Gastroesophageal sphincter (tissue), 4 donors: ENCODE data around the gene CNTLN. TPM values are rescaled to one million over a fixed set of nuclear protein-coding genes. Genes with fewer than 3 reads are reported as not detected.

Experiments used
- ATAC-seq: fragments of 150-250 bp; one replicate; pipeline ENCODE4 v1.9.1; 2016; ENCODE audit warnings: mild to moderate bottlenecking, moderate library complexity
- H3K27ac ChIP-seq, 4 donors: fragments of 200-600 bp; sonication (generic) in 3 of 4; 1 replicate in 3 of 4; 2 replicates in 1 of 4; pipeline ENCODE4 v1.5.1; 2016 to 2019
- H3K27me3 ChIP-seq: fragments of 200-600 bp; sonication (generic); one replicate; pipeline ENCODE4 v1.5.1; 2019
- H3K36me3 ChIP-seq, 2 donors: fragments of 200-600 bp; sonication (generic); one replicate each; pipeline ENCODE4 v1.5.1; 2019; ENCODE audit warnings: control low read depth in 1 of 2
- H3K4me1 ChIP-seq, 3 donors: fragments of 200-600 bp; sonication (generic); 1 replicate in 2 of 3; 2 replicates in 1 of 3; pipeline ENCODE4 v1.5.1; 2016 to 2019; ENCODE audit warnings: control low read depth in 2 of 3
- H3K4me3 ChIP-seq, 2 donors: fragments of 200-600 bp; sonication (generic); one replicate each; pipeline ENCODE4 v1.5.1; 2019; ENCODE audit warnings: mild to moderate bottlenecking in 1 of 2, moderate library complexity in 1 of 2
- H3K9me3 ChIP-seq, 3 donors: fragments of 200-600 bp; sonication (generic); one replicate each; pipeline ENCODE4 v1.5.1; 2017 to 2019; ENCODE audit warnings: control low read depth in 2 of 3
- EP300 ChIP-seq: sonication (generic); formaldehyde crosslinking; IDR thresholded peaks from one replicate; pipeline ENCODE4 v1.6.1; 2017; ENCODE audit warnings: antibody characterized with exemption, mild to moderate bottlenecking
- POLR2A ChIP-seq, 2 donors: fragments of 450-650 bp; IDR thresholded peaks; one replicate each; pipeline ENCODE4 v1.6.1; 2017; ENCODE audit warnings: antibody characterized with exemption in 2 of 2, mild to moderate bottlenecking in 2 of 2, moderate library complexity in 1 of 2
- POLR2AphosphoS5 ChIP-seq: sonication (generic); formaldehyde crosslinking; IDR thresholded peaks from one replicate; pipeline ENCODE4 v1.6.1; 2017; ENCODE audit warnings: antibody characterized with exemption
- WGBS, 2 donors: methylation state at CpG; one replicate each; pipeline ENCODE4 v1.1.5; 2018; ENCODE audit warnings: low coverage in 1 of 2; 5-methylcytosine and 5-hydroxymethylcytosine counted together
- total RNA-seq, 4 donors: library from RNA; depleted of rRNA; stranded (reverse); fragments of >200 nt; gene quantifications; one replicate each; pipeline ENCODE4 v1.1.0, GENCODE V29; 2016
- TF ChIP-seq, protein P1 (sequence below), 4 experiments: fragments of 200-600 bp in 2 of 4; fragments of 450-650 bp in 2 of 4; sonication (generic) in 1 of 4; IDR thresholded peaks; one replicate each; pipeline ENCODE4 v1.5.1; 2017 to 2019; ENCODE audit warnings: antibody characterized with exemption in 4 of 4, mild to moderate bottlenecking in 2 of 4, moderate library complexity in 2 of 4

CNTLN gene
- total RNA-seq, 4 donors from 2014 or later: 11.3 to 17.1 (median 12.9) TPM

DNA sequence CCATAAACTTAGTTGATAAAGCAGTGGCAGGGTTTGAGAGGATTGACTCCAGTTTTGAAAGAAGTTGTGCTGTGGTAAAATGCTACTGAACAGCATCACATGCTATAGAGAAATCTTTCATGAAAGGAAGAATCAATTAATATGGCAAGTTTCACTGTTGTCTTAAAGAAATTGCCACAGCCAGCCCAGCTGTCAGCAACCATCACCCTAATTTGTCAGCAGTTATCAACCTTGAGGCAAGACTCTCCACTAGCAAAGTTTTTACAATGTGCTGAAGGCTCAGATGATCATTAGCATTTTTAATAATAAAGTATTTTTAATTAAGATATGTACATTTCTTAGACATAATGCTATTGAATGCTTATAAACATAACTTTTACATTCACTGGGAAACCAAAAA, 343.0 kb downstream of the CNTLN start:
- H3K4me3 ChIP-seq: no peak overlapping the region
- H3K27me3 ChIP-seq: no peaks in the 10 kb centered on the region
- H3K36me3 ChIP-seq: peaks cover 0 to 7% of the 10 kb centered on the region in 2 donors
- ATAC-seq: no peak
- TF ChIP-seq EP300: no peak
- TF ChIP-seq, protein P1, sequence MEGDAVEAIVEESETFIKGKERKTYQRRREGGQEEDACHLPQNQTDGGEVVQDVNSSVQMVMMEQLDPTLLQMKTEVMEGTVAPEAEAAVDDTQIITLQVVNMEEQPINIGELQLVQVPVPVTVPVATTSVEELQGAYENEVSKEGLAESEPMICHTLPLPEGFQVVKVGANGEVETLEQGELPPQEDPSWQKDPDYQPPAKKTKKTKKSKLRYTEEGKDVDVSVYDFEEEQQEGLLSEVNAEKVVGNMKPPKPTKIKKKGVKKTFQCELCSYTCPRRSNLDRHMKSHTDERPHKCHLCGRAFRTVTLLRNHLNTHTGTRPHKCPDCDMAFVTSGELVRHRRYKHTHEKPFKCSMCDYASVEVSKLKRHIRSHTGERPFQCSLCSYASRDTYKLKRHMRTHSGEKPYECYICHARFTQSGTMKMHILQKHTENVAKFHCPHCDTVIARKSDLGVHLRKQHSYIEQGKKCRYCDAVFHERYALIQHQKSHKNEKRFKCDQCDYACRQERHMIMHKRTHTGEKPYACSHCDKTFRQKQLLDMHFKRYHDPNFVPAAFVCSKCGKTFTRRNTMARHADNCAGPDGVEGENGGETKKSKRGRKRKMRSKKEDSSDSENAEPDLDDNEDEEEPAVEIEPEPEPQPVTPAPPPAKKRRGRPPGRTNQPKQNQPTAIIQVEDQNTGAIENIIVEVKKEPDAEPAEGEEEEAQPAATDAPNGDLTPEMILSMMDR (IDR thresholded peaks at IDR 0.05): no peak
- TF ChIP-seq POLR2A (IDR thresholded peaks at IDR 0.05): no peak
- TF ChIP-seq POLR2AphosphoS5: no peak
- no peaks in the 10 kb centered on the region for H3K9me3 ChIP-seq
- H3K27ac ChIP-seq: no peak overlapping the region
- no peaks in the 10 kb centered on the region for H3K4me1 ChIP-seq

DNA sequence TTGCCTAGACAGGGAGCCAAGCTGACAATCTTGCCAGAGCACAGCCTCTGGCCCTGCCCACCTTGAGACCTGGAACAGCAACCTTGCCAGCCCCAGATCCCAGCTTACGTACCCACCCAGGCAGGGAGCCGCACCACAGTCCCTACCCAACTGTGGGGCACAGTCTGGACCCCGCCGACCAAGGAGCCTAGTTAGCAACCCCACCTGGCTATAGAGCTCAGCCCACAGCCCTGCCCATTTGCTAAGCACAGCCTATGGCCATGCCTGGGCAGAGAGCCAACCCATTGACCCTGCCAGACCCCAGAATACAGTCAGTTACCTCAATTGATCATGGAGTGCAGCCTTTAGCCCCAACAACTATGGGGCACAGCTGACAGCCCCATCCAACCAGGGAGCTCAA, 346.1 kb downstream of the CNTLN start:
- H3K9me3 ChIP-seq: no peaks in the 10 kb centered on the region
- no peaks in the 10 kb centered on the region for H3K27me3 ChIP-seq
- ATAC-seq: no peak
- peaks cover 0 to 17% of the 10 kb centered on the region in 2 donors for H3K36me3 ChIP-seq
- no peak overlapping the region for H3K4me3 ChIP-seq
- TF ChIP-seq, protein P1 (IDR thresholded peaks at IDR 0.05): no peak
- no peak for TF ChIP-seq POLR2AphosphoS5
- no peak for TF ChIP-seq POLR2A (IDR thresholded peaks at IDR 0.05)
- TF ChIP-seq EP300: no peak
- WGBS, 2 donors: no CpG with 5 or more reads among the region's 4 CpGs
- H3K27ac ChIP-seq: no peak overlapping the region
- H3K4me1 ChIP-seq: no peaks in the 10 kb centered on the region

- Histone ChIP-seq H3K27ac (no peak overlapping the region), H3K9me3 (no peaks in the 10 kb centered on the region), H3K4me1 (no peaks in the 10 kb centered on the region), H3K4me3 (no peak overlapping the region), H3K27me3 (no peaks in the 10 kb centered on the region), H3K36me3 (peaks cover 0 to 17% of the 10 kb centered on the region in 2 donors)
- ATAC-seq: no peak
- TF ChIP-seq POLR2AphosphoS5: no peak
- no peak for TF ChIP-seq POLR2A (IDR thresholded peaks at IDR 0.05)
- TF ChIP-seq, protein P1 (IDR thresholded peaks at IDR 0.05): no peak
- no peak for TF ChIP-seq EP300
Observed at GRCh38 chr9:17481565-17481964, 346.7 kb downstream of the CNTLN start.

DNA sequence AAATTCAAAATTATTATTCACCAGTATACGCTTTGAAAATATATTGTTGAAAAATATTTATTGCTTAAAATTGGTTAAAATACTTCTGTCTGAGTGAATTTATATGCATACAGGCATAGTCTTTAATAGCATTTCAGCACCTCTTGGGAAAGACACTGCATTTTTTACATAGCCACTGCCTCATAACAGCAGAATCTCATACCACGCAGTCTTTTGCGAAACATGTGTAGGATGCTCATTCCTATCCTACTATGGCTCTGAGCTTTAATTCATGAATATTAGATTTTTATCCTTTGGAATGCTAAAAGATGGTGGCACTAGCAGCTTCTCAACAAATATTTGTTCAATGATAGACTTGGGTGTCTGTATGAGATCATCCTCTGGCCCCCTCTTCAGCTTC, 350.1 kb downstream of the CNTLN start:
- Histone ChIP-seq H3K4me1 (no peaks in the 10 kb centered on the region), H3K27me3 (no peaks in the 10 kb centered on the region), H3K36me3 (peaks cover 0 to 17% of the 10 kb centered on the region in 2 donors), H3K4me3 (no peak overlapping the region), H3K9me3 (no peaks in the 10 kb centered on the region), H3K27ac (no peak overlapping the region)
- TF ChIP-seq, protein P1 (IDR thresholded peaks at IDR 0.05): no peak
- no peak for TF ChIP-seq POLR2A (IDR thresholded peaks at IDR 0.05)
- ATAC-seq: no peak
- WGBS, 2 donors: 98 to 100% methylated on average over 3 of the region's 3 CpGs

GRCh38 chr9:17486396-17486795, 351.6 kb downstream of the CNTLN start:
- Histone ChIP-seq H3K4me1 (no peaks in the 10 kb centered on the region), H3K4me3 (no peak overlapping the region), H3K27ac (no peak overlapping the region), H3K36me3 (peaks cover 0 to 17% of the 10 kb centered on the region in 2 donors), H3K9me3 (no peaks in the 10 kb centered on the region), H3K27me3 (no peaks in the 10 kb centered on the region)
- 73 to 94% methylated on average over 1 of the region's 1 CpG for WGBS, 2 donors
- TF ChIP-seq, protein P1 (IDR thresholded peaks at IDR 0.05): no peak
- TF ChIP-seq POLR2A (IDR thresholded peaks at IDR 0.05): no peak
- TF ChIP-seq EP300: no peak
- no peak for TF ChIP-seq POLR2AphosphoS5
- no peak for ATAC-seq
